HEK293T (cell line): ENCODE results near the gene ZMIZ1.

Experiments used
- ARNT ChIP-seq: fragments of 450-650 bp; IDR thresholded peaks from 2 replicates; pipeline ENCODE4 v1.6.1; 2017; ENCODE audit warnings: mild to moderate bottlenecking
- BHLHE40 ChIP-seq: fragments of 450-650 bp; IDR thresholded peaks from 2 replicates; pipeline ENCODE4 v1.6.1; 2016; ENCODE audit warnings: mild to moderate bottlenecking, moderate library complexity, borderline replicate concordance
- FOXA1 ChIP-seq: fragments of 450-650 bp; IDR thresholded peaks from 2 replicates; pipeline ENCODE4 v1.6.1; 2016; ENCODE audit warnings: mild to moderate bottlenecking
- FOXM1 ChIP-seq: fragments of 450-650 bp; IDR thresholded peaks from 2 replicates; pipeline ENCODE4 v1.6.1; 2017; ENCODE audit warnings: mild to moderate bottlenecking, borderline replicate concordance
- HDGF ChIP-seq: fragments of 450-650 bp; IDR thresholded peaks from 2 replicates; pipeline ENCODE4 v1.6.1; 2017; ENCODE audit warnings: antibody characterized with exemption, borderline replicate concordance
- SUZ12 ChIP-seq: fragments of 450-650 bp; IDR thresholded peaks from 2 replicates; pipeline ENCODE4 v1.6.1; 2016; ENCODE audit warnings: mild to moderate bottlenecking
- TARDBP ChIP-seq: fragments of 450-650 bp; IDR thresholded peaks from 2 replicates; pipeline ENCODE4 v1.6.1; 2016

- TF ChIP-seq TARDBP (no peak), ARNT (no peak), FOXA1 (no peak), HDGF (no peak), FOXM1 (no peak), BHLHE40 (no peak), SUZ12 (no peak)
These were observed 21.8 kb upstream of the ZMIZ1 start for GRCh38 chr10:79046741-79047583.
